OCI-LY3 (cell line): ENCODE results near the gene IMMP2L.

Experiments used
- H2AFZ ChIP-seq: fragments of 200-600, 300-600 bp; shearing (Covaris generic); 2 replicates; pipeline ENCODE4 v1.6.0; 2014; ENCODE audit warnings: antibody characterized with exemption, low read depth, low read length
- H3K27ac ChIP-seq: fragments of 200-600, 300-600 bp; sonication (generic); 2 replicates; pipeline ENCODE4 v1.5.1; 2014; ENCODE audit warnings: mild to moderate bottlenecking, low read length, moderate library complexity, mixed read lengths
- H3K27me3 ChIP-seq: fragments of 200-600, 300-600 bp; sonication (generic); 2 replicates; pipeline ENCODE4 v1.6.1; 2014; ENCODE audit warnings: low read depth, low read length, mixed read lengths
- H3K36me3 ChIP-seq: fragments of 200-600, 300-600 bp; sonication (generic); replicated peaks from 2 replicates; pipeline ENCODE3; 2014; ENCODE audit warnings: low read depth, low read length, mixed read lengths
- H3K4me1 ChIP-seq: fragments of 300-600, 200-600 bp; sonication (generic); 2 replicates; pipeline ENCODE4 v1.6.1; 2014; ENCODE audit warnings: low read length, mixed read lengths
- H3K4me2 ChIP-seq: fragments of 200-600, 300-600 bp; sonication (generic); 2 replicates; pipeline ENCODE4 v1.6.1; 2014; ENCODE audit warnings: low read length, mixed read lengths
- H3K4me3 ChIP-seq: fragments of 300-600, 200-600 bp; sonication (generic); 2 replicates; pipeline ENCODE4 v1.5.1; 2014; ENCODE audit warnings: antibody characterized with exemption, mild to moderate bottlenecking, low read length, moderate library complexity
- H3K79me2 ChIP-seq: fragments of 300-600, 200-600 bp; shearing (Covaris generic); 2 replicates; pipeline ENCODE4 v1.6.1; 2014; ENCODE audit warnings: mild to moderate bottlenecking, low read length, mixed read lengths
- H3K9ac ChIP-seq: fragments of 300-600, 200-600 bp; shearing (Covaris generic); 2 replicates; pipeline ENCODE4 v1.6.0; 2014; ENCODE audit warnings: mild to moderate bottlenecking, low read length, moderate library complexity
- H3K9me3 ChIP-seq: fragments of 200-600, 300-600 bp; shearing (Covaris generic); 2 replicates; pipeline ENCODE4 v1.6.1; 2014; ENCODE audit warnings: low read length, mixed read lengths; ENCODE audit not compliant: insufficient read depth
- H4K20me1 ChIP-seq: fragments of 200-600, 300-600 bp; sonication (generic); 2 replicates; pipeline ENCODE4 v1.6.1; 2016; ENCODE audit warnings: low read length, mixed read lengths; ENCODE audit not compliant: insufficient read depth
- EZH2phosphoT487 ChIP-seq: fragments of 200-600 bp; shearing (Covaris generic); IDR thresholded peaks from 2 replicates; pipeline ENCODE4 v1.6.1; 2018; ENCODE audit warnings: antibody characterized with exemption, mixed run types, low read depth
- TF ChIP-seq, protein P1 (sequence below): fragments of 200-600, 300-600 bp; sonication (generic); IDR thresholded peaks from 2 replicates; pipeline ENCODE4 v1.5.1; 2014; ENCODE audit warnings: antibody characterized with exemption, low read length, low read depth

IMMP2L gene

DNA sequence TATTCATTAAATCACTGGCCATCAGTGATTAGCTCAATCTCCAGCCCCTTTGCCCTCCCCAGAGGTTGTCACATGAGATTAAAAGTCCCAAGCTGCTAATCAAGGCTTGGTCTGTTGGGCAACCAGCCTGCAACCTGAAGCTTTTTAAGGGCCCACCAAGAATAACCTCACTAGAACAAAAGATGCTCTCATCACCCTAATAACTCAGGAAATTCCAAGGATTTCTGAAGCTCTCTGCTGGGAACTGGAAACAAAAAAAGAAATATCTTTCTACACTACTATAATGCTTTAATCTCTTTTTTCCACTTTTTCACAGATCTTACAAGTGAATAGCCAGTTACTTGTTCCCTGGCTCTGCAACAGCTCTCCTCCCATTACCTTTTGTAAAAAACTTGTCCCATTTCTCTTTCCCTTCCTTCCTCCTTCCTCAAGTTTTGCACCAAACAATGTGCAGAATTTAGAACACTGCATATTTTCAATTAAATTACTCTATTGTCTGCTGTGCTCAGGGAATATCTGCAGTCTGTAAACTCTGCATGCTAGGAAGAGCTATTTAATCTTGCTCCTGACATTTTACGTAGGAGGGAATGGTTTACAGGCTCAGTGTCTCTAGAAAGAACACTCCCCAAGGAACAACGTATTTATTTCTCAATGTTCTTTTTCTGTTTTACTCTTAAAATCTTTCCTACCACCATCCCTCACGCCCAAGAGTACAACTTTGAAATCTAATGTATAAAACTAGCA, 169.1 kb downstream of the IMMP2L start:
- no peak overlapping the region for H3K4me3 ChIP-seq
- H3K9me3 ChIP-seq = no peaks in the 10 kb centered on the region
- H4K20me1 ChIP-seq = no peaks in the 10 kb centered on the region
- H3K9ac ChIP-seq = no peak overlapping the region
- no peak overlapping the region for H3K27ac ChIP-seq
- peaks cover 6% of the 10 kb centered on the region for H3K4me1 ChIP-seq
- TF ChIP-seq EZH2phosphoT487 = no peak
- TF ChIP-seq, protein P1, sequence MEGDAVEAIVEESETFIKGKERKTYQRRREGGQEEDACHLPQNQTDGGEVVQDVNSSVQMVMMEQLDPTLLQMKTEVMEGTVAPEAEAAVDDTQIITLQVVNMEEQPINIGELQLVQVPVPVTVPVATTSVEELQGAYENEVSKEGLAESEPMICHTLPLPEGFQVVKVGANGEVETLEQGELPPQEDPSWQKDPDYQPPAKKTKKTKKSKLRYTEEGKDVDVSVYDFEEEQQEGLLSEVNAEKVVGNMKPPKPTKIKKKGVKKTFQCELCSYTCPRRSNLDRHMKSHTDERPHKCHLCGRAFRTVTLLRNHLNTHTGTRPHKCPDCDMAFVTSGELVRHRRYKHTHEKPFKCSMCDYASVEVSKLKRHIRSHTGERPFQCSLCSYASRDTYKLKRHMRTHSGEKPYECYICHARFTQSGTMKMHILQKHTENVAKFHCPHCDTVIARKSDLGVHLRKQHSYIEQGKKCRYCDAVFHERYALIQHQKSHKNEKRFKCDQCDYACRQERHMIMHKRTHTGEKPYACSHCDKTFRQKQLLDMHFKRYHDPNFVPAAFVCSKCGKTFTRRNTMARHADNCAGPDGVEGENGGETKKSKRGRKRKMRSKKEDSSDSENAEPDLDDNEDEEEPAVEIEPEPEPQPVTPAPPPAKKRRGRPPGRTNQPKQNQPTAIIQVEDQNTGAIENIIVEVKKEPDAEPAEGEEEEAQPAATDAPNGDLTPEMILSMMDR = no peak
- H3K79me2 ChIP-seq = no peaks in the 10 kb centered on the region
- H3K36me3 ChIP-seq = no peaks in the 10 kb centered on the region
- H3K4me2 ChIP-seq = no peak overlapping the region
- H3K27me3 ChIP-seq = no peaks in the 10 kb centered on the region
- no peak overlapping the region for H2AFZ ChIP-seq

DNA sequence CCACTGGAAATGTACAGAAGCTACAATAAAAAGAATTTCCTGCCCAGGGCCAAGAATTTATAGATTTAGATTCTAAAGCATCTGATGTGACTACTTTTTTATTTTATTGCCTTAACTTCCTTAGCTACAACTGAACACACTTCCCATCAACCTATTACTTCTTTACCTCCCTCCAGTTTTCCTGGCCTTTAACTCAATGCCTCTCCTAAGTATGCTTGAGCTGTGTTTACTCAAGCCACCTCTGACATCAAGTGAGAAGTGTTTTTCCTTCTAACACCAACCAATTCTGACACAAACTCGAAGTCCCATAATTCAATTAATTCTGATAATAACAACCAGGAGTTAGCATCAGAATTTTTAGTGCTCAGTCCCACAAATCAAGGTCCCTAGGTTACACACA, 170.0 kb downstream of the IMMP2L start:
- Histone ChIP-seq H3K9me3 (no peaks in the 10 kb centered on the region), H3K4me2 (no peak overlapping the region), H3K27ac (no peak overlapping the region), H2AFZ (no peak overlapping the region), H3K79me2 (no peaks in the 10 kb centered on the region), H4K20me1 (no peaks in the 10 kb centered on the region), H3K9ac (no peak overlapping the region), H3K4me3 (no peak overlapping the region), H3K36me3 (no peaks in the 10 kb centered on the region), H3K27me3 (no peaks in the 10 kb centered on the region), H3K4me1 (peaks cover 6% of the 10 kb centered on the region)
- TF ChIP-seq EZH2phosphoT487 = no peak
- TF ChIP-seq, protein P1 = no peak

DNA sequence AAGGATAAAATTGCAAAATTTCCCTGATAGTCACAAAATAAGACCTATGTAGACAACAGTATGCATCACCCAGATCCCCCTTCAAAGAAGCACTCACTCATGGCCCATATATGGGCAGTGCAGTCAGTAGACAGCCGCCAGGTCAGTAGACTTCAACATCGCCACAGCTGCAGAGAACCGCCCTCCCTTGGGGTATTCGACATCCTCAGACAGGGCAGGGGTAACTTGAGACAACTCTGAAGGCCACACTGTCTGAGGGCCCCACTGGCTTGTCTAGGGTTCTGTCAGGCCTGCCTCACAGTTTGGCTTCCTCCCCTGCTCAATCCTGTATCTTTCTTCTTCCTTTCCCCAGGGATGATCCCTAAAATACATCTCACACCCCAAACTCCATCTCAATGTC, 172.3 kb downstream of the IMMP2L start:
- TF ChIP-seq, protein P1 = no peak
- no peak for TF ChIP-seq EZH2phosphoT487
- no peaks in the 10 kb centered on the region for H3K79me2 ChIP-seq
- H3K4me1 ChIP-seq = peaks cover 6% of the 10 kb centered on the region

DNA sequence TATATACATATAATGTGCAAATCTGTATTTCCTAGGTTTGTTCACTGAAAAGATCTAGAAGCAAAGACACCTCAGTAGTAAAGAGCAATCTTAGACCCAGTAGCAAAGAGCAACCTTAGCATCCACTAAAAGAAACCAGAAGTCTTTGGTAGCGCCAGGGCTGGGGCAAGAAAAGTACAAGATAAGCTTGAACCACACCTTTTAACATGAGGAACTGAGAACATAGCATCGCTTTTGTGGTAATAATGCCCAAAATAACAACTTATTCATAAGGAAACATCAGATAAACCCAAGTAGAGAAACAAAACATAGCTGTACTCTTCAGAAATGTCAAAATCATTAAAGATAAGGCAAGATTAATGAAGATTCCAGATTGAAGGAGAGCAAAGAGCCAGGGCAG, 173.4 kb downstream of the IMMP2L start:
- Histone ChIP-seq H3K9ac (no peak overlapping the region), H3K4me1 (peaks cover 6% of the 10 kb centered on the region), H3K27me3 (no peaks in the 10 kb centered on the region), H4K20me1 (no peaks in the 10 kb centered on the region), H2AFZ (no peak overlapping the region), H3K9me3 (no peaks in the 10 kb centered on the region), H3K4me2 (no peak overlapping the region), H3K4me3 (no peak overlapping the region), H3K79me2 (no peaks in the 10 kb centered on the region), H3K36me3 (no peaks in the 10 kb centered on the region), H3K27ac (no peak overlapping the region)
- no peak for TF ChIP-seq EZH2phosphoT487
- TF ChIP-seq, protein P1 = no peak

More for the DNA sequence above, 172.3 kb downstream of the IMMP2L start:
- no peaks in the 10 kb centered on the region for H3K27me3 ChIP-seq
- no peak overlapping the region for H2AFZ ChIP-seq
- no peak overlapping the region for H3K27ac ChIP-seq
- H3K9me3 ChIP-seq = no peaks in the 10 kb centered on the region
- no peak overlapping the region for H3K4me3 ChIP-seq
- H4K20me1 ChIP-seq = no peaks in the 10 kb centered on the region
- H3K9ac ChIP-seq = no peak overlapping the region
- no peaks in the 10 kb centered on the region for H3K36me3 ChIP-seq
- no peak overlapping the region for H3K4me2 ChIP-seq
